Measurements from ENCODE around the gene CACNA1I.
"Not testable (repeated sequence)": the region's sequence is repeated elsewhere in the genome, so short reads cannot be mapped to it uniquely, and the experiment has no call there.

The CACNA1I gene

GRCh38 chr22:39570665-39571064 lies at the start of gene CACNA1I:
Gene CACNA1I (plus strand): TSS chr22:39570753. CDS start chr22:39570753, 0 bp downstream.
- no peak for DNase-seq

GRCh38 chr22:39521106-39521885 lies 49.3 kb upstream of the CACNA1I start:
- DNase-seq: not testable (repeated sequence)

- not testable (repeated sequence) for DNase-seq
Observed at GRCh38 chr22:39522091-39522490, 48.5 kb upstream of the CACNA1I start.

GRCh38 chr22:39522567-39523300 lies 47.8 kb upstream of the CACNA1I start:
- peak; percentile 61 for DNase-seq

GRCh38 chr22:39524089-39524752 lies 46.3 kb upstream of the CACNA1I start:
- DNase-seq: no peak

- no peak for DNase-seq
Observed at GRCh38 chr22:39524753-39525657, 45.5 kb upstream of the CACNA1I start.

- DNase-seq: no peak
Observed at GRCh38 chr22:39525658-39525975, 44.9 kb upstream of the CACNA1I start.

- DNase-seq: no peak
Observed at GRCh38 chr22:39526736-39527171, 43.8 kb upstream of the CACNA1I start.

GRCh38 chr22:39527481-39527961 lies 43.0 kb upstream of the CACNA1I start:
- no peak for DNase-seq

- DNase-seq: no peak
Observed at GRCh38 chr22:39528080-39528661, 42.4 kb upstream of the CACNA1I start.

GRCh38 chr22:39528681-39529486 lies 41.7 kb upstream of the CACNA1I start:
- DNase-seq: peak; percentile 95

GRCh38 chr22:39529487-39529851 lies 41.1 kb upstream of the CACNA1I start:
- DNase-seq: no peak

GRCh38 chr22:39530116-39530515 lies 40.4 kb upstream of the CACNA1I start:
- DNase-seq: no peak

- DNase-seq: no peak
Observed at GRCh38 chr22:39530692-39531331, 39.7 kb upstream of the CACNA1I start.

- peak; percentile 100 for DNase-seq
Observed at GRCh38 chr22:39532215-39533073, 38.1 kb upstream of the CACNA1I start, which contains the start of gene RPS19BP1. Gene RPS19BP1 (minus strand): TSS chr22:39532748. CDS start chr22:39532738, 10 bp downstream.

GRCh38 chr22:39534092-39534506 lies 36.5 kb upstream of the CACNA1I start:
- no peak for DNase-seq

GRCh38 chr22:39534591-39535356 lies 35.8 kb upstream of the CACNA1I start:
- DNase-seq: peak; percentile 90

- no peak for DNase-seq
Observed at GRCh38 chr22:39535357-39535725, 35.2 kb upstream of the CACNA1I start.
